ENCODE results near the gene LRRC56. TPM values are rescaled to one million over a fixed set of nuclear protein-coding genes. Genes with fewer than 3 reads are reported as not detected.

Gene LRRC56
- polyA plus RNA-seq, 2 of the 4 experiments (the other 2 are of a cell fraction), result 0.32 to 1.0 TPM

- no peak for DNase-seq (ENCODE audit: low read depth in 1 of 2, low spot score in 1 of 2)
- CTCF ChIA-PET, result interaction anchor here (1.2 to 1.3 kb wide), 2 partner anchors 14 to 36 kb away, joined by 3 to 5 read pairs; no protein-coding TSS in a partner anchor
- WGBS (ENCODE audit: missing lambda C conversion rate), result 78% methylated on average over 11 of the region's 11 CpGs
Measured at GRCh38 chr11:590997-591396, 53.7 kb downstream of the LRRC56 start.

DNA sequence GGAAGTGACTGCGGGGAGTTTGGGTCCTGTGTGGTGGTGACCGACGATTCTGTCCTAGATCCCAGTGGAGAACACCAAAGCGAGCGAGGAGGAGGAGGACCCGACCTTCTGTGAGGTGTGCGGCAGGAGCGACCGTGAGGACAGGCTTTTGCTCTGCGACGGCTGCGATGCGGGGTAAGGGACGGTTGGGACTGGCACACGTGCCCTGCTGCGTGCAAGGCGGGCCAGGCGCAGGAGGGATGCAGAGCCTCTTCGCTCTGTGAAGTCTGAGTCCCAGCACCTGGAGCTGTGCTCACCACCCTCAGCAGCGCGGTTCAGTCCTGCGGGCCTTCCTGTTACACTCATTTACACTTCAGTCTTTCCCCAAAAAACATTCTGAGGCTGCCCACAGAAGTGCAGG lies 55.2 kb downstream of the LRRC56 start:
- Histone ChIP-seq H3K27ac (no peak overlapping the region), H3K9me3 (no peaks in the 10 kb centered on the region), H3K4me1 (peaks cover 21% of the 10 kb centered on the region), H3K4me3 (no peak overlapping the region), H3K4me2 (no peak overlapping the region)
- POLR2A ChIA-PET, result no interaction called here
- DNase-seq (ENCODE audit: low read depth in 1 of 2, low spot score in 1 of 2), result no peak
- no peak for FAIRE-seq
- ATAC-seq, result no peak
- TF ChIP-seq MAX (IDR thresholded peaks at IDR 0.05) (no peak), POLR2A (IDR thresholded peaks at IDR 0.05; ENCODE audit: low read length) (no peak), PHF8 (IDR thresholded peaks at IDR 0.05; ENCODE audit: borderline replicate concordance, low read depth) (no peak), MAFK (IDR thresholded peaks at IDR 0.05; ENCODE audit: partially characterized antibody) (no peak), POLR2AphosphoS2 (conservative IDR thresholded peaks at IDR 0.05; ENCODE audit: low read length) (no peak)
- CTCF ChIA-PET, result interaction anchor here (0.9 kb wide), 1 partner anchor 9 kb away, joined by 3 read pairs; no protein-coding TSS in a partner anchor
- WGBS (ENCODE audit: missing lambda C conversion rate), result 96% methylated on average over 22 of the region's 22 CpGs

More at GRCh38 chr11:590997-591396, 53.7 kb downstream of the LRRC56 start:
- Histone ChIP-seq H3K27ac (no peak overlapping the region), H3K4me1 (peaks cover 29% of the 10 kb centered on the region), H3K9me3 (no peaks in the 10 kb centered on the region), H3K4me3 (no peak overlapping the region), H3K4me2 (no peak overlapping the region)
- POLR2A ChIA-PET, result no interaction called here
- ATAC-seq (no peak), FAIRE-seq (no peak)
- TF ChIP-seq JUN (IDR thresholded peaks at IDR 0.05) (no peak), HOXB13 (CRISPR knock-in tag; IDR thresholded peaks at IDR 0.05; ENCODE audit: low read depth) (no peak), CHD2 (IDR thresholded peaks at IDR 0.05; ENCODE audit: low read length, partially characterized antibody) (no peak), BCL3 (IDR thresholded peaks at IDR 0.05) (no peak), FOSL2 (IDR thresholded peaks at IDR 0.05) (no peak), FOSL2 (CRISPR knock-in tag; IDR thresholded peaks at IDR 0.05) (no peak), TFCP2L1 (CRISPR knock-in tag; IDR thresholded peaks at IDR 0.05) (no peak), JUNB (IDR thresholded peaks at IDR 0.05) (no peak)
- TF ChIP-seq, protein P1, sequence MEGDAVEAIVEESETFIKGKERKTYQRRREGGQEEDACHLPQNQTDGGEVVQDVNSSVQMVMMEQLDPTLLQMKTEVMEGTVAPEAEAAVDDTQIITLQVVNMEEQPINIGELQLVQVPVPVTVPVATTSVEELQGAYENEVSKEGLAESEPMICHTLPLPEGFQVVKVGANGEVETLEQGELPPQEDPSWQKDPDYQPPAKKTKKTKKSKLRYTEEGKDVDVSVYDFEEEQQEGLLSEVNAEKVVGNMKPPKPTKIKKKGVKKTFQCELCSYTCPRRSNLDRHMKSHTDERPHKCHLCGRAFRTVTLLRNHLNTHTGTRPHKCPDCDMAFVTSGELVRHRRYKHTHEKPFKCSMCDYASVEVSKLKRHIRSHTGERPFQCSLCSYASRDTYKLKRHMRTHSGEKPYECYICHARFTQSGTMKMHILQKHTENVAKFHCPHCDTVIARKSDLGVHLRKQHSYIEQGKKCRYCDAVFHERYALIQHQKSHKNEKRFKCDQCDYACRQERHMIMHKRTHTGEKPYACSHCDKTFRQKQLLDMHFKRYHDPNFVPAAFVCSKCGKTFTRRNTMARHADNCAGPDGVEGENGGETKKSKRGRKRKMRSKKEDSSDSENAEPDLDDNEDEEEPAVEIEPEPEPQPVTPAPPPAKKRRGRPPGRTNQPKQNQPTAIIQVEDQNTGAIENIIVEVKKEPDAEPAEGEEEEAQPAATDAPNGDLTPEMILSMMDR (IDR thresholded peaks at IDR 0.05), result no peak

- CTCF ChIA-PET, result interaction anchor here (0.9 kb wide), 1 partner anchor 9 kb away, joined by 3 read pairs; no protein-coding TSS in a partner anchor
- H3K4me2 ChIP-seq, result no peak overlapping the region
- WGBS (ENCODE audit: missing lambda C conversion rate), result 80% methylated on average over 10 of the region's 10 CpGs
- DNase-seq (ENCODE audit: low read depth in 1 of 2, low spot score in 1 of 2) (no peak), ATAC-seq (no peak), FAIRE-seq (no peak)
- H3K4me1 ChIP-seq, result peaks cover 17% of the 10 kb centered on the region
- TF ChIP-seq NPAS2 (CRISPR knock-in tag; IDR thresholded peaks at IDR 0.05; ENCODE audit: borderline replicate concordance), result no peak
- no peak for TF ChIP-seq HOXB13 (CRISPR knock-in tag; IDR thresholded peaks at IDR 0.05; ENCODE audit: low read depth)
- no peak overlapping the region for H3K4me3 ChIP-seq
- no peaks in the 10 kb centered on the region for H3K9me3 ChIP-seq
- no peak overlapping the region for H3K27ac ChIP-seq
- POLR2A ChIA-PET, result no interaction called here
Measured at GRCh38 chr11:592918-593317, 55.6 kb downstream of the LRRC56 start.

DNA sequence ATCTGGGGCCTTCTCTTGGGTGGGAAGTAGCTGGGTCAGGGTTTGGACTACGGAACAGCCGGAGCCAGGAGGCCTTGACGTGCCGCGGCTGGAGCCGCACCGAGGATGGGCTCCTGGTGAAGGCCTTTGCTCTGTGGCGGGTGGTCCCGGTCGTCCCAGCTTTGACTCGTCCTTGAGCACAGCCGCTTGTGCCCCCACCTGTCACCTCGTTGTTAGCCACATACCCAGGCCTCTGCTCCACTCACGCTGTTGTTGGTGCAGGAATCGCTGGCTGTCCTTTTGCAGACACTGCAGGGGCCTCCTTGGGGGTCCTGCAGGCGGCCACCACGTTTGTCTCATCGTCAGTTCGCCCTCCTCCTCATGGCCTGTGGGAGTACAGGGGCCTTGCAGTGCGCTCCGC lies 56.0 kb downstream of the LRRC56 start:
- no peak overlapping the region for H3K4me3 ChIP-seq
- peaks cover 12% of the 10 kb centered on the region for H3K4me1 ChIP-seq
- CTCF ChIA-PET, result interaction anchor here (0.9 kb wide), 1 partner anchor 8 kb away, joined by 3 read pairs; no protein-coding TSS in a partner anchor
- H3K9me3 ChIP-seq, result no peaks in the 10 kb centered on the region
- WGBS (ENCODE audit: missing lambda C conversion rate), result 93% methylated on average over 21 of the region's 21 CpGs
- H3K4me2 ChIP-seq, result no peak overlapping the region
- POLR2A ChIA-PET, result no interaction called here
- FAIRE-seq (no peak), DNase-seq (ENCODE audit: low read depth in 1 of 2, low spot score in 1 of 2) (no peak), ATAC-seq (no peak)
- H3K27ac ChIP-seq, result no peak overlapping the region
- TF ChIP-seq EP300 (IDR thresholded peaks at IDR 0.05), result no peak
- TF ChIP-seq HDAC2 (IDR thresholded peaks at IDR 0.05), result no peak
- TF ChIP-seq CEBPB (IDR thresholded peaks at IDR 0.05), result no peak
- no peak for TF ChIP-seq NFE2L2 (conservative IDR thresholded peaks at IDR 0.05; ENCODE audit: low read length)
- TF ChIP-seq ZC3H11A (IDR thresholded peaks at IDR 0.05), result no peak
- TF ChIP-seq FOXS1 (CRISPR knock-in tag; IDR thresholded peaks at IDR 0.05), result no peak
- no peak for TF ChIP-seq E2F6 (IDR thresholded peaks at IDR 0.05; ENCODE audit: borderline replicate concordance, low read depth)
- no peak for TF ChIP-seq MAFK (IDR thresholded peaks at IDR 0.05; ENCODE audit: partially characterized antibody)
- TF ChIP-seq EHMT2 (IDR thresholded peaks at IDR 0.05; ENCODE audit: low read depth), result no peak
- TF ChIP-seq MAZ (IDR thresholded peaks at IDR 0.05; ENCODE audit: borderline replicate concordance, low read depth, low read length), result no peak
- no peak for TF ChIP-seq BCL3 (IDR thresholded peaks at IDR 0.05)
- TF ChIP-seq USF2 (IDR thresholded peaks at IDR 0.05), result no peak
- no peak for TF ChIP-seq GATA3 (IDR thresholded peaks at IDR 0.05; ENCODE audit: borderline replicate concordance)
